Muscle of leg (tissue), 16 donors: ENCODE results near the gene ATP2B3. TPM values are rescaled to one million over a fixed set of nuclear protein-coding genes. Genes with fewer than 3 reads are reported as not detected.

Source experiments
- DNase-seq: peaks from one replicate; pipeline ENCODE4 v3.0.0; 2013
- H3K27ac ChIP-seq: one replicate; pipeline ENCODE4 v1.5.1; 2013; ENCODE audit warnings: mild to moderate bottlenecking, low read length, control low read depth
- H3K27me3 ChIP-seq: one replicate; pipeline ENCODE4 v1.6.1; 2013; ENCODE audit warnings: low read length; ENCODE audit not compliant: control insufficient read depth, insufficient read depth
- H3K36me3 ChIP-seq: one replicate; pipeline ENCODE4 v1.6.1; 2013; ENCODE audit warnings: low read length; ENCODE audit not compliant: control insufficient read depth, insufficient read depth
- H3K4me1 ChIP-seq: one replicate; pipeline ENCODE4 v1.6.1; 2013; ENCODE audit warnings: low read length; ENCODE audit not compliant: control insufficient read depth, insufficient read depth
- H3K4me3 ChIP-seq: one replicate; pipeline ENCODE4 v1.5.1; 2013; ENCODE audit warnings: low read length, control low read depth
- H3K9me3 ChIP-seq: replicated peaks from 2 replicates; pipeline ENCODE4 v1.6.1; 2013; ENCODE audit warnings: low read depth, low read length; ENCODE audit not compliant: control insufficient read depth
- whole genome bisulfite sequencing: methylation state at CpG from one replicate; pipeline ENCODE4 v1.1.5; 2013; ENCODE audit warnings: missing lambda C conversion rate; ENCODE audit not compliant: insufficient coverage; 5-methylcytosine and 5-hydroxymethylcytosine counted together
- long read RNA-seq, 11 donors: transcript quantifications; one replicate each; lab custom pipeline, GENCODE V29; 2026
- polyA plus RNA-seq, 8 donors: library from polyadenylated mRNA; unstranded; fragments of 120-200 nt; gene quantifications; one replicate each; pipeline versions ENCODE4 v1.2.1 to v1.2.3, GENCODE V29; 2013; ENCODE audit warnings: inconsistent platforms in 1 of 8, low replicate concordance in 1 of 8; ENCODE audit not compliant: insufficient read length in 8 of 8, insufficient read depth in 1 of 8
- total RNA-seq: library from RNA; stranded (reverse); fragments of 120-200 nt; gene quantifications from one replicate; pipeline ENCODE4 v1.2.4, GENCODE V29; 2013

The ATP2B3 gene
- 0.18 TPM for total RNA-seq
- under 1 TPM; 0.22 to 0.56 (median 0.31) TPM for polyA plus RNA-seq
- long read RNA-seq, donor 1: 0 reads
- long read RNA-seq, donor 2: 0 reads
- long read RNA-seq, donor 3: 0 reads
- long read RNA-seq, donor 4: 0 reads
- long read RNA-seq, donor 5: 0 reads
- long read RNA-seq, donor 6: 0 reads
- long read RNA-seq, donor 7: 0 reads
- long read RNA-seq, donor 8: 0 reads
- long read RNA-seq, donor 9: 0 reads
- long read RNA-seq, donor 10: 0 reads
- long read RNA-seq, donor 11: 0 reads

- Histone ChIP-seq H3K36me3 (no peaks in the 10 kb centered on the region), H3K27me3 (peaks cover 65% of the 10 kb centered on the region), H3K4me1 (peaks cover 18% of the 10 kb centered on the region), H3K9me3 (no peaks in the 10 kb centered on the region), H3K4me3 (no peak within 1 kb of the TSS), H3K27ac (no peak within 1 kb of the TSS)
- DNase-seq: no peak
- WGBS: 27% methylated on average over 32 of the region's 50 CpGs
These were observed at the start of gene ATP2B3 for GRCh38 chrX:153517423-153517822. Gene ATP2B3 (plus strand): TSS chrX:153517642. CDS start chrX:153536248, 18,606 bp downstream.

GRCh38 chrX:153468008-153468580 lies 49.3 kb upstream of the ATP2B3 start:
- DNase-seq: no peak
- peaks cover 34% of the 10 kb centered on the region for H3K4me1 ChIP-seq
- H3K27me3 ChIP-seq: no peaks in the 10 kb centered on the region
- peaks cover 8% of the 10 kb centered on the region for H3K36me3 ChIP-seq
- 67% methylated on average over 11 of the region's 12 CpGs for WGBS
- H3K4me3 ChIP-seq: no peak overlapping the region
- no peaks in the 10 kb centered on the region for H3K9me3 ChIP-seq
- H3K27ac ChIP-seq: peak overlapping the region; percentile 72

DNA sequence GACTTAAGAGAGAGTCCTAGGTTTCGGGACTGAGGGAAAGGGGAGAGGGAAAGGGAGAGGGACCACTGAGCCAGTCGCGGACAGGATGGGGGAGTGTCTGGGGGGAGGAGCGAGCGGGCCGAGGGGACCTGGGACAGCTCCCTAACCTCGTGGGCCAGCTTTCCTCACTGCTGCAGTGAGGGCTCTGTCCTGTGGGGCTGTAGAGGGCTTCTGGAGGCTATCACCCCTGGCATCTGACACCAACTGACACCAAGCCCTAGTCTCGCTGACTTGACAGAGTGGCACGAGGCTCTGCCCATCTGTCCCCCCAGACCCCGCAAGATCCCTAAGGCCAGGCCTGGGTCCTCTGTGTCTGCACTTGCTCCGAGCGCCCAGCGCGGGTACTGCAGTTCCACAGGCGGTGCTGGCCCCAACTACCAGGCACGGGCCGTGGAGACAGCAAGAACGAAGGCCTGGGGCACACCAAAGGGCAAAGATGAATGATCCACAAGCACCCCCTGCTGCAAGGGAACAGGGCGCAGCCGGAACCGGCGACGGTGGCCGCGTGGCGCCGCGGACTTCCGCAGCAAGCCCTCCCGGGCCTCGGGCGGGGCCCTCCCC lies 47.5 kb upstream of the ATP2B3 start:
- H3K4me3 ChIP-seq: peak overlapping the region; percentile 61
- H3K36me3 ChIP-seq: peaks cover 6% of the 10 kb centered on the region
- no peaks in the 10 kb centered on the region for H3K9me3 ChIP-seq
- no peaks in the 10 kb centered on the region for H3K27me3 ChIP-seq
- H3K4me1 ChIP-seq: peaks cover 43% of the 10 kb centered on the region
- H3K27ac ChIP-seq: peak overlapping the region; percentile 77
- 19% methylated on average over 29 of the region's 32 CpGs for WGBS
- no peak for DNase-seq

GRCh38 chrX:153470411-153471363 lies 46.8 kb upstream of the ATP2B3 start, which contains the start of gene HAUS7:
Gene HAUS7 (minus strand): TSS chrX:153470576. CDS start chrX:153470557, 19 bp downstream.
- Histone ChIP-seq H3K9me3 (no peaks in the 10 kb centered on the region), H3K36me3 (peaks cover 6% of the 10 kb centered on the region), H3K27me3 (no peaks in the 10 kb centered on the region), H3K4me3 (peak within 1 kb of the TSS; percentile 61), H3K27ac (peak within 1 kb of the TSS; percentile 82), H3K4me1 (peaks cover 50% of the 10 kb centered on the region)
- peak; percentile 95 for DNase-seq
- WGBS: 35% methylated on average over 43 of the region's 70 CpGs

GRCh38 chrX:153471663-153472280 lies 45.7 kb upstream of the ATP2B3 start:
- no peaks in the 10 kb centered on the region for H3K27me3 ChIP-seq
- peaks cover 61% of the 10 kb centered on the region for H3K4me1 ChIP-seq
- H3K4me3 ChIP-seq: no peak overlapping the region
- DNase-seq: no peak
- H3K27ac ChIP-seq: peak overlapping the region; percentile 82
- WGBS: 80% methylated on average over 5 of the region's 11 CpGs
- peaks cover 6% of the 10 kb centered on the region for H3K36me3 ChIP-seq
- no peaks in the 10 kb centered on the region for H3K9me3 ChIP-seq

DNA sequence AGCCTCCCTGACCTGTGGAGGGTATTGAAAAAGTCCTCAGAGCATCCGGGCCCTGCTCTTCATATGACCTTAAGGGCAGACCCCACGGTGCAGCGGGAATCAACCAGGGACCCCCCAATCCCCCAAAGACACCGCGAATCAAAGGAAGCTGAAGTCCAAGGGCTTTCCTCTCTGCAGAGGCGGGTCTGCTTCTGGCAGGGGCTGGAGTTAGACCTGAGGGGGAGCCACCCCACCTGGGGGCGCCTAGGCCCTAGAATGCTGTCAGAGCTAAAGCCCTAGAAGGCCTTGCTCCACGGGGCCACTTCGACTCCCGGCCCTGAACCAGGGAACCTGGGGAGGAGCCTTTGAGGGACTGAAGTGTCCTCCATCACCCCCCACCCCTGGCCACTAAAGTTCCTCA lies 44.3 kb upstream of the ATP2B3 start:
- Histone ChIP-seq H3K4me3 (no peak overlapping the region), H3K27ac (no peak overlapping the region), H3K9me3 (no peaks in the 10 kb centered on the region), H3K27me3 (no peaks in the 10 kb centered on the region), H3K36me3 (peaks cover 6% of the 10 kb centered on the region), H3K4me1 (peaks cover 64% of the 10 kb centered on the region)
- no CpG with 5 or more reads among the region's 10 CpGs for WGBS
- no peak for DNase-seq

DNA sequence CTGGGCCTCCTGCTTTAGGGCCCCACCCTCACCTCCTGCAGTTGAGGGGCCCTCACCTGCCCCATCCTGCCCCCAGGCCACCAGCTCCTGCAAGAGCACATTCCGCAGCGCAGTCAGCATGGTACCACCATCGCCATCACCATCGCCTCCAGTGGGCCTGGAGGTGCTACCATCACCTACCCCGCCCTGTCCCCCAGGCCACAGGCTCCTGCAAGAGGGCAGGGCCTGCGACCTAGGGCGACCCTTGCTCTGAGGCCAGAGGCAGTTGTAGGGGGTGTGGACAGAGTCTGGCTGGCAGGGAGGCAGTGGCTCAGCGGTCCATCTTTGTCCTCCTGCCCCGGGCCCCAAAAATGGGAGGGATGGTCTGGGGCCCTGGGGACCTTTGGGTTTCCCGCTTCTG lies 43.2 kb upstream of the ATP2B3 start:
- DNase-seq: no peak
- Histone ChIP-seq H3K27ac (peak overlapping the region; percentile 15), H3K36me3 (no peaks in the 10 kb centered on the region), H3K27me3 (no peaks in the 10 kb centered on the region), H3K9me3 (no peaks in the 10 kb centered on the region), H3K4me3 (no peak overlapping the region), H3K4me1 (peaks cover 55% of the 10 kb centered on the region)
- 100% methylated on average over 1 of the region's 10 CpGs for WGBS

- Histone ChIP-seq H3K4me3 (peak overlapping the region; percentile 10), H3K4me1 (peaks cover 51% of the 10 kb centered on the region), H3K36me3 (no peaks in the 10 kb centered on the region), H3K27me3 (no peaks in the 10 kb centered on the region), H3K9me3 (no peaks in the 10 kb centered on the region), H3K27ac (peak overlapping the region; percentile 62)
- WGBS: 27% methylated on average over 56 of the region's 59 CpGs
- DNase-seq: peak; percentile 86
These were observed 42.7 kb upstream of the ATP2B3 start for GRCh38 chrX:153474718-153475117.

- 63% methylated on average over 5 of the region's 7 CpGs for WGBS
- Histone ChIP-seq H3K4me1 (peaks cover 49% of the 10 kb centered on the region), H3K27ac (peak overlapping the region; percentile 62), H3K36me3 (no peaks in the 10 kb centered on the region), H3K27me3 (no peaks in the 10 kb centered on the region), H3K9me3 (no peaks in the 10 kb centered on the region), H3K4me3 (no peak overlapping the region)
- no peak for DNase-seq
These were observed 42.2 kb upstream of the ATP2B3 start for GRCh38 chrX:153475271-153475670.
